Stomach (tissue), 4 donors: ENCODE measurements around the gene CARMIL3.

Source experiments
- EP300 ChIP-seq: sonication (generic); formaldehyde crosslinking; IDR thresholded peaks from one replicate; pipeline ENCODE4 v1.6.1; 2017; ENCODE audit warnings: antibody characterized with exemption
- POLR2A ChIP-seq, 4 donors: fragments of 450-650 bp; IDR thresholded peaks; one replicate each; pipeline ENCODE4 v1.6.1; 2016; ENCODE audit warnings: antibody characterized with exemption in 4 of 4, control low read depth in 2 of 4, mild to moderate bottlenecking in 1 of 4, moderate library complexity in 1 of 4
- TF ChIP-seq, protein P1 (sequence below), 7 experiments: fragments of 450-650 bp in 4 of 7; fragments of 200-600 bp in 3 of 7; sonication (generic) in 3 of 7; IDR thresholded peaks; one replicate each; pipeline ENCODE4 v1.5.1; 2016 to 2019; ENCODE audit warnings: antibody characterized with exemption in 7 of 7, control low read depth in 2 of 7, mild to moderate bottlenecking in 1 of 7

DNA sequence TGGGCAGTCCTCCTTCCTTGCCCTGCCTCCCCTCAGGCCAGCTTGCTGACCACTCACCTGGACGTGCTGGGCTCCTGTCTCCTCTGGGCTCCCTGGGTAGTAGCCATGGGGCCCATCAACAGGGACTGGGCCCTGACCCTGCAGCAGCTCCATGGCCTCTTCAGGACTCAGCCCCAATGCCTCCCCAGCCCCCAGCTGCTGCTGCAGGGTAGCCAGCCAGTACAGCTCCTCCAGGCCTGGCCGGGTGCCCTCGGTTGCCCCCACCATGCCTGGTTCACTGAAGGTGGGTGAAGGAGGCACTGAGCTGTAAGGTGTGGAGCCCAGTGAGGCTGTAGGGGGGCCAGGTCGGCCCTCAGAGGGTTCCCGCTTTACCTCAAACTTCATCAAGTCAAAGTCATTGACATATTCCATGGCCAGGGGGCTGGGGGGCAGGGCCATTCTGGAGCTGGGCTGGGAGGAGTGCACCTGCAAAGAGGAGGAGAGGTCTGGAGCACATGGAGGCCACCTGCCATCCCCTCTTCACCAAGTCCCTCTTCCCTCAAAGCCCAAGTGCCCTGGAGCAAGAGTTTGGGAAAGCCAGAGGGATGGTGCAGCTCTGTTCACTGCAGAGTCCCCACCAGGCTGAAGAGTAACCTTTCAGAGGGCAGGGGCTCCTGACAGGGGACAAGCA is 30.7 kb downstream of the CARMIL3 start:
- TF ChIP-seq, protein P1, sequence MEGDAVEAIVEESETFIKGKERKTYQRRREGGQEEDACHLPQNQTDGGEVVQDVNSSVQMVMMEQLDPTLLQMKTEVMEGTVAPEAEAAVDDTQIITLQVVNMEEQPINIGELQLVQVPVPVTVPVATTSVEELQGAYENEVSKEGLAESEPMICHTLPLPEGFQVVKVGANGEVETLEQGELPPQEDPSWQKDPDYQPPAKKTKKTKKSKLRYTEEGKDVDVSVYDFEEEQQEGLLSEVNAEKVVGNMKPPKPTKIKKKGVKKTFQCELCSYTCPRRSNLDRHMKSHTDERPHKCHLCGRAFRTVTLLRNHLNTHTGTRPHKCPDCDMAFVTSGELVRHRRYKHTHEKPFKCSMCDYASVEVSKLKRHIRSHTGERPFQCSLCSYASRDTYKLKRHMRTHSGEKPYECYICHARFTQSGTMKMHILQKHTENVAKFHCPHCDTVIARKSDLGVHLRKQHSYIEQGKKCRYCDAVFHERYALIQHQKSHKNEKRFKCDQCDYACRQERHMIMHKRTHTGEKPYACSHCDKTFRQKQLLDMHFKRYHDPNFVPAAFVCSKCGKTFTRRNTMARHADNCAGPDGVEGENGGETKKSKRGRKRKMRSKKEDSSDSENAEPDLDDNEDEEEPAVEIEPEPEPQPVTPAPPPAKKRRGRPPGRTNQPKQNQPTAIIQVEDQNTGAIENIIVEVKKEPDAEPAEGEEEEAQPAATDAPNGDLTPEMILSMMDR (IDR thresholded peaks at IDR 0.05): no peak
- no peak for TF ChIP-seq EP300
- no peak for TF ChIP-seq POLR2A (IDR thresholded peaks at IDR 0.05)
